Measurements from ENCODE around the gene PAQR7. TPM values are rescaled to one million over a fixed set of nuclear protein-coding genes. Genes with fewer than 3 reads are reported as not detected.

PAQR7 gene
- total RNA-seq, 2 experiments from 2014 or later, result 0.52 to 0.87 TPM

- Mint-ChIP-seq H3K36me3 (ENCODE audit: low read depth) (peaks cover 6% of the 10 kb centered on the region), H3K4me3 (no peak overlapping the region), H3K9me3 (no peaks in the 10 kb centered on the region), H3K4me1 (peaks cover 36% of the 10 kb centered on the region), H3K27ac (peak overlapping the region; percentile 43), H3K27me3 (no peaks in the 10 kb centered on the region)
- no peak for DNase-seq
- CTCF ChIA-PET, result no interaction called here
- POLR2A ChIA-PET, result no interaction called here
Observed at GRCh38 chr1:25816112-25816718, 59.3 kb downstream of the PAQR7 start.

GRCh38 chr1:25815208-25816111, 60.0 kb downstream of the PAQR7 start:
- Mint-ChIP-seq H3K4me1 (peaks cover 31% of the 10 kb centered on the region), H3K27ac (peak overlapping the region; percentile 43), H3K4me3 (no peak overlapping the region), H3K9me3 (no peaks in the 10 kb centered on the region), H3K36me3 (ENCODE audit: low read depth) (no peaks in the 10 kb centered on the region), H3K27me3 (no peaks in the 10 kb centered on the region)
- POLR2A ChIA-PET, result no interaction called here
- CTCF ChIA-PET, result no interaction called here
- no peak for DNase-seq

GRCh38 chr1:25814549-25815087, 60.9 kb downstream of the PAQR7 start:
- no peak for DNase-seq
- no peak overlapping the region for H3K4me3 Mint-ChIP-seq
- H3K36me3 Mint-ChIP-seq (ENCODE audit: low read depth), result no peaks in the 10 kb centered on the region
- no peaks in the 10 kb centered on the region for H3K9me3 Mint-ChIP-seq
- ChIA-PET CTCF (interaction anchor here (0.6 to 0.9 kb wide), 2 partner anchors 14 to 55 kb away, joined by 3 to 4 read pairs; partner anchors contain the start of gene SELENON), POLR2A (no interaction called here)
- peaks cover 31% of the 10 kb centered on the region for H3K4me1 Mint-ChIP-seq
- no peaks in the 10 kb centered on the region for H3K27me3 Mint-ChIP-seq
- H3K27ac Mint-ChIP-seq, result peak overlapping the region; percentile 22

- POLR2A ChIA-PET, result no interaction called here
- DNase-seq, result no peak
- H3K4me1 Mint-ChIP-seq, result peaks cover 25% of the 10 kb centered on the region
- H3K9me3 Mint-ChIP-seq, result no peaks in the 10 kb centered on the region
- no peaks in the 10 kb centered on the region for H3K27me3 Mint-ChIP-seq
- CTCF ChIA-PET, result interaction anchor here (0.6 to 0.9 kb wide), 2 partner anchors 13 to 55 kb away, joined by 3 to 4 read pairs; partner anchors contain the start of gene SELENON
- H3K4me3 Mint-ChIP-seq, result no peak overlapping the region
- no peak overlapping the region for H3K27ac Mint-ChIP-seq
- H3K36me3 Mint-ChIP-seq (ENCODE audit: low read depth), result no peaks in the 10 kb centered on the region
Observed at GRCh38 chr1:25813734-25814471, 61.6 kb downstream of the PAQR7 start.

- CTCF ChIA-PET, result no interaction called here
- no peak for DNase-seq
- Mint-ChIP-seq H3K27me3 (no peaks in the 10 kb centered on the region), H3K27ac (no peak overlapping the region), H3K9me3 (no peaks in the 10 kb centered on the region), H3K4me3 (no peak overlapping the region), H3K36me3 (ENCODE audit: low read depth) (no peaks in the 10 kb centered on the region), H3K4me1 (peaks cover 19% of the 10 kb centered on the region)
- POLR2A ChIA-PET, result no interaction called here
Observed at GRCh38 chr1:25813071-25813733, 62.3 kb downstream of the PAQR7 start.

Small RNA genes lying within 50 kb of the gene (microRNA-seq; reads per million reads assigned to microRNA genes)
- 1.3 reads per million for gene MIR3917 (ENCODE audit: borderline microRNAs expressed, borderline replicate concordance)

Other genes starting within 250 kb of the PAQR7 start
- gene SELENON, start 75.5 kb downstream of the PAQR7 start, total RNA-seq, result 10 to 100 TPM; 13.7 to 14.4 TPM
- 10 to 100 TPM; 38.9 to 42.1 TPM for gene MTFR1L, start 55.8 kb downstream of the PAQR7 start, total RNA-seq
- gene AUNIP, start 16.3 kb downstream of the PAQR7 start, total RNA-seq, result 1 to 10 TPM; 6.7 to 8.1 TPM
- 1,000 to 10,000 TPM in 1 of 2 experiments, 100 to 1,000 TPM in 1; 800 to 1,022 TPM for gene STMN1, start 30.7 kb upstream of the PAQR7 start, total RNA-seq
- gene PAFAH2, start 122.4 kb upstream of the PAQR7 start, total RNA-seq, result 10 to 100 TPM; 10.1 to 11.9 TPM
- gene EXTL1, start 146.1 kb upstream of the PAQR7 start, total RNA-seq, result not detected
- not detected for gene SLC30A2, start 170.4 kb upstream of the PAQR7 start, total RNA-seq
- gene TRIM63, start 191.9 kb upstream of the PAQR7 start, total RNA-seq, result under 1 TPM; 0.10 TPM
- gene PDIK1L, start 236.1 kb upstream of the PAQR7 start, total RNA-seq, result 10 to 100 TPM; 21.0 to 25.8 TPM

Measured in activated CD4-positive, alpha-beta T cell treated with anti-CD3 and anti-CD28 coated beads, Interleukin-2, amount 10 ng/mL, durations not matched to agents 7 days and 5 days (primary cell).